Hematopoietic multipotent progenitor cell treated with erythropoietin and hydrocortisone succinate and interleukin-3 and kit ligand, for 6 days (in vitro differentiated cells): ENCODE results near the gene THEMIS2.

Experiments used
- DNase-seq: peaks from one replicate; pipeline ENCODE4 v3.0.0-alpha.2; 2015

Gene THEMIS2

GRCh38 chr1:27886744-27887143, 14.4 kb downstream of the THEMIS2 start:
- DNase-seq: no peak

- peak; percentile 77 for DNase-seq
These were observed 15.1 kb downstream of the THEMIS2 start for GRCh38 chr1:27887215-27888021.

- no peak for DNase-seq
These were observed 17.2 kb downstream of the THEMIS2 start for GRCh38 chr1:27889506-27889905.

- peak; percentile 54 for DNase-seq
These were observed 19.0 kb downstream of the THEMIS2 start for GRCh38 chr1:27891196-27891889.

- DNase-seq: no peak
These were observed 22.2 kb downstream of the THEMIS2 start for GRCh38 chr1:27894521-27894920.

- no peak for DNase-seq
These were observed 34.4 kb downstream of the THEMIS2 start for GRCh38 chr1:27906759-27907158.

- DNase-seq: no peak
These were observed 40.1 kb downstream of the THEMIS2 start for GRCh38 chr1:27912429-27912828.

GRCh38 chr1:27915082-27915575, 42.8 kb downstream of the THEMIS2 start:
- no peak for DNase-seq

- no peak for DNase-seq
These were observed 49.9 kb downstream of the THEMIS2 start for GRCh38 chr1:27922272-27922671.

GRCh38 chr1:27928216-27928954, 56.0 kb downstream of the THEMIS2 start:
- no peak for DNase-seq

- DNase-seq: no peak
These were observed 58.8 kb downstream of the THEMIS2 start for GRCh38 chr1:27931184-27931583.

- DNase-seq: peak; percentile 61
These were observed 59.4 kb downstream of the THEMIS2 start for GRCh38 chr1:27931759-27932158.

GRCh38 chr1:27934818-27935549, 62.6 kb downstream of the THEMIS2 start, which contains the start of gene SMPDL3B:
Gene SMPDL3B (plus strand): TSS chr1:27935000. CDS start chr1:27935184, 184 bp downstream.
- DNase-seq: peak; percentile 50

GRCh38 chr1:27935721-27936120, 63.4 kb downstream of the THEMIS2 start:
- DNase-seq: no peak
